Neutrophil (primary cell): ENCODE results near the gene EDDM13.

Experiments
- H3K27ac ChIP-seq: fragments of 200-600 bp; sonication (generic); 2 replicates; pipeline ENCODE4 v1.5.1; 2016; ENCODE audit warnings: mild to moderate bottlenecking, moderate library complexity
- H3K27me3 ChIP-seq: fragments of 200-600 bp; sonication (generic); 2 replicates; pipeline ENCODE4 v1.6.0; 2016; ENCODE audit warnings: mild to moderate bottlenecking
- H3K36me3 ChIP-seq: fragments of 200-600 bp; sonication (generic); 2 replicates; pipeline ENCODE4 v1.5.1; 2017
- H3K4me1 ChIP-seq, 2 experiments: fragments of 200-600 bp in 1 of 2; sonication (generic) in 1 of 2; 1 replicate in 1 of 2; 2 replicates in 1 of 2; pipeline versions ENCODE4 v1.5.1 to v1.6.1; 2013 to 2016; ENCODE audit warnings: low read depth in 1 of 2, low read length in 1 of 2, mild to moderate bottlenecking in 1 of 2, moderate library complexity in 1 of 2; ENCODE audit not compliant: control insufficient read depth in 1 of 2, insufficient read depth in 1 of 2
- H3K4me3 ChIP-seq, 2 experiments: fragments of 200-600 bp in 1 of 2; sonication (generic) in 1 of 2; 1 replicate in 1 of 2; 2 replicates in 1 of 2; pipeline ENCODE4 v1.5.1; 2013 to 2016; ENCODE audit warnings: low read depth in 1 of 2, low read length in 1 of 2, mild to moderate bottlenecking in 1 of 2, moderate library complexity in 1 of 2
- H3K9me3 ChIP-seq: fragments of 200-600 bp; sonication (generic); 2 replicates; pipeline ENCODE4 v1.5.1; 2016
- TF ChIP-seq, protein P1 (sequence below): fragments of 200-600 bp; sonication (generic); IDR thresholded peaks from 2 replicates; pipeline ENCODE4 v1.5.1; 2016; ENCODE audit warnings: antibody characterized with exemption

Gene EDDM13

DNA sequence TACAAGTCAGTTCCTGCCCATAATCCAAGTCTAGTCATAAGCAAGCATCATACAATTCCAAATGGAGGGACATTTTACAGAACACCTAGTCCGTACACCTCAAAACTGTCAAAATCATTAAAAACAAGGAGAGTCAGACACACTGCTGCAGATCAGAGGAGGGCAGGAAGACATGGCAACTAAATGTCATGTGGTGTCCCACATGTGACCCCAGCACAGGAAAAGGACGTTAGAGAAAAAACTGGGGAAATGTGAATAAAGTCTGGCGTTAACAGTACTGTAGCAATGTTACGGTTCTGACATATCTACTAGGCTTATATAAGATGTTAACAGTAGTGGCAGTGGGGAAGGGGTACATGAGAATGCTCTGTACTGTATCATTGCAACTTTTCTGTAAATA is 39.8 kb downstream of the EDDM13 start:
- H3K36me3 ChIP-seq = no peaks in the 10 kb centered on the region
- TF ChIP-seq, protein P1, sequence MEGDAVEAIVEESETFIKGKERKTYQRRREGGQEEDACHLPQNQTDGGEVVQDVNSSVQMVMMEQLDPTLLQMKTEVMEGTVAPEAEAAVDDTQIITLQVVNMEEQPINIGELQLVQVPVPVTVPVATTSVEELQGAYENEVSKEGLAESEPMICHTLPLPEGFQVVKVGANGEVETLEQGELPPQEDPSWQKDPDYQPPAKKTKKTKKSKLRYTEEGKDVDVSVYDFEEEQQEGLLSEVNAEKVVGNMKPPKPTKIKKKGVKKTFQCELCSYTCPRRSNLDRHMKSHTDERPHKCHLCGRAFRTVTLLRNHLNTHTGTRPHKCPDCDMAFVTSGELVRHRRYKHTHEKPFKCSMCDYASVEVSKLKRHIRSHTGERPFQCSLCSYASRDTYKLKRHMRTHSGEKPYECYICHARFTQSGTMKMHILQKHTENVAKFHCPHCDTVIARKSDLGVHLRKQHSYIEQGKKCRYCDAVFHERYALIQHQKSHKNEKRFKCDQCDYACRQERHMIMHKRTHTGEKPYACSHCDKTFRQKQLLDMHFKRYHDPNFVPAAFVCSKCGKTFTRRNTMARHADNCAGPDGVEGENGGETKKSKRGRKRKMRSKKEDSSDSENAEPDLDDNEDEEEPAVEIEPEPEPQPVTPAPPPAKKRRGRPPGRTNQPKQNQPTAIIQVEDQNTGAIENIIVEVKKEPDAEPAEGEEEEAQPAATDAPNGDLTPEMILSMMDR = no peak
- no peak overlapping the region for H3K27ac ChIP-seq
- no peaks in the 10 kb centered on the region for H3K27me3 ChIP-seq
- peaks cover 33 to 35% of the 10 kb centered on the region in 2 experiments for H3K4me1 ChIP-seq
- no peak overlapping the region for H3K4me3 ChIP-seq
- no peaks in the 10 kb centered on the region for H3K9me3 ChIP-seq

DNA sequence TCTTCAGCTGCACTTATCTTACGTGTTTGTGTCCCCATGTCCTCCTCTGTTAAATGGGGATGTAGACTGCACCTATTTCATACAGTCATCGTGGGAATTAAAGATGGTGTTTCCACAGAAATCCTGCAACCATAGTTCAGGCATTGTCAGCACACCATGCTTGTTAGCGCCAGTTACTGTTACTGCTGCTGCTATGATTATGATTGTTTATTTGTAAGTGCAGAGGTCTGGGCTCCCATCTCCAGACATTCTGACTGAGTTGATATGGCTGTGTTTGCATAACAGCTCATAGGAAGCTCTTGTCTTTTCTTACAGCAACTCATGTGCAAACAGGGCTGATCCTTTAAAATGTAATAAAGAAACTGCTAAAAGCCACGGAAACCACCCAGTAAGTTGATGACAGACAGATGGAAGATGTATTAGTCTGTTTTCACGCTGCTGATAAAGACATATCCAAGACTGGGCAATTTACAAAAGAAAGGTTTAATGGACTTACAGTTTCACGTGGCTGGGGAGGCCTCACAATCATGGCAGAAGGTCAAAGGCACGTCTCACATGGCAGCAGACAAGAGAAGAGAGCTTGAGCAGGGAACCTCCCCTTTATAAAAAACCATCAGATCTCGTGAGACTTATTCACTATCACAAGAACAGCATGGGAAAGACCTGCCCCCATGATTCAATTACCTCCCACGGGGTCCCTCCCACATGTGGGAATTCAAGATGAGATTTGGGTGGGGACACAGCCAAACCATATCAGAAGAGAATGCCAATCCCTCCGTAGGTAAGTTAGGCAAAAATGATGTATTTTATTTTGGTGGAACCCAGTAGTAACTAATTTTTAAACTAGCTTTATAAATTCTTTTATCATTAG is 40.5 kb downstream of the EDDM13 start:
- Histone ChIP-seq H3K9me3 (no peaks in the 10 kb centered on the region), H3K36me3 (no peaks in the 10 kb centered on the region), H3K27ac (no peak overlapping the region), H3K4me3 (no peak overlapping the region), H3K27me3 (no peaks in the 10 kb centered on the region), H3K4me1 (peaks cover 35 to 40% of the 10 kb centered on the region in 2 experiments)
- TF ChIP-seq, protein P1 = no peak

DNA sequence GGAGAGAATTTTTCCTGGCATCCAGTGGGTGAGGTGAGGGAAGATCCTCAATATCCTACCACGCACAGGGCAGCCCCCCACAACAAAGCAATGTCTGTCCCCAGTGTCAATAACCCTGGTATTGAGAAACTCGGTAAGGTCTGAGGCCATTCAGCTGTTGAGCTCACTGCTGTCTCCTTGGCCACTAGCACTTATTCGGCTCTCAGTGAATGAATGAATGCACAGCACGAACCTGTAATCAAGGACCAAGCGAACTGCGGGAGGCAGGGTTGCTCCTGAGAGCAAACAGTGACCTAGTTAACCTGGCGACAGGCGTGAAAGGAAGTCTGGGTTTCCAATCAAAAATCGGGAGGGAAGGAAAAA is 41.5 kb downstream of the EDDM13 start:
- TF ChIP-seq, protein P1 = no peak
- Histone ChIP-seq H3K9me3 (no peaks in the 10 kb centered on the region), H3K27ac (peak overlapping the region; percentile 97), H3K4me1 (peaks cover 40 to 45% of the 10 kb centered on the region in 2 experiments), H3K36me3 (no peaks in the 10 kb centered on the region), H3K27me3 (no peaks in the 10 kb centered on the region), H3K4me3 (peak overlapping the region; percentile 83 to 91)

DNA sequence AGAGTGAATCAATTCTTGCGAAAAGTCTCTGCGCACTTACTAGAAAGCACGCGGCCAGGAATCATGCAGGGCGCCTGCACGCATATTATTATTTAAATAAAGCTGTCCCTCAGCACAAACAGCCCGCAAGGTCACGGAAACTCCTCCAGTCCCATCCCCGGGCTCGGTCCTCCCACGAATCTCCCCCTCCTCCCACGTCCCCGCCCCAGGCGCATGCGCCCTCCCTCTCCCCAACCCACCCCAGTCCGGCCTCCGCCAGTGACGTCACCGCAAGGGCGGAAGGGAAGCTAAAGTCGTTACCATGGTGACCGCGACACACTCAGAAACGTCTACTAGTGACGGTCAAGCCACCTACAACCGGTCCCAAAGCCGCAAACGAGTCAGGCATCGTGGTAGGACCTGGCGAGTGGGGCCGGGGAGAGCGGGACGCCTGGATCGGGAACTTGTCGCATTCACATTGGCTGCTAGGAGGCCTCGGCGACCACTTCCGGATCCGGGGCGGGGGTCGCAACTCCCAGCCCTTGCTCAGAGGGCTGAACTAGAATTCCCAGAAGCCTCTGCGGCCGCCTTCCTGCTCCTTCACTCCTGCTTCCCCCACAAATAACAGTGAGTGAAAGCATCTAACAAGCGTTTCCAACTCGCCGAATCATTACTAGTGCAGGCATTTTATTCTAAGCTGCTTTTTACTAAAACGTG is 42.0 kb downstream of the EDDM13 start, which contains the start of gene ZSCAN5A:
TSS of gene ZSCAN5A (minus strand) at position 459 of the 696 bp plus-strand sequence. CDS start 89,793 bp downstream, outside the sequence.
- TF ChIP-seq, protein P1 = no peak
- H3K27me3 ChIP-seq = no peaks in the 10 kb centered on the region
- no peaks in the 10 kb centered on the region for H3K36me3 ChIP-seq
- peak within 1 kb of the TSS; percentile 97 for H3K27ac ChIP-seq
- peaks cover 42 to 50% of the 10 kb centered on the region in 2 experiments for H3K4me1 ChIP-seq
- H3K4me3 ChIP-seq = peak within 1 kb of the TSS; percentile 83 to 91
- H3K9me3 ChIP-seq = no peaks in the 10 kb centered on the region

DNA sequence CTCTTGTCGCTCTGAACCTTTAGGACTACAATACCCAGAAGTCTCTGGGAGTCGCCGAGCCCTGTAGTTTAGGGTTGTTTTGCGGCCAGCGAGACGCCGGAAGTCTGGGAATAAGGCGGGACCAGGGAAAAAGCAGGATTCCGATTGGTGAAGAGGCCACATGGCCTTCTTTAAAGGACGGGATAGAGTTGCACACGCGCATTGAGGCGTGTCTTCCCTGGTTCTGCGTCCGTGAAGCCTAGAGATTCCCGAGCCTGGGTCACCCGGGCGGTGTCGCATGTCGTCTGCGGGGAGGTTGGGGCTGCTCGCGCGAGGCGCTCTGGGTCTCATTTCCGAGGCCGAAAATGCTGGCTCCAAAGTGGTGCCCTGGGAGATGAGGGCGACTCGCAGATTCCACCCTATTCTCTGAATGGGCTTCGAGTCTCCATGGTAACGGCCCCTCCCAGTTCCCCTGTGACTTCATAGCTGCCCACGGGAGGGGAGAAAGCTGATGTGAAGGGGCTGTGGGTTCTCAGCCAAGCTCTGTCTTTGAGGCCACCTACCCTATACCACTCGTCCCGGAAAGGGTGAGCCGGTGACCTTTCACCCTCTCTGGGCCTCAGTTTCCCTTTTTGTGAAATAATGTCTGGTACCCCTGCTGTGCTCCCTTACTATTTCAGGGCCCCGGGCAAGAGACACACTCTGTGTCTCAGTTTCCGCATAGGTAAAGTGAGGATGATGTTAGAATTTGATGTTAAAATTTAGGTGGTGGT is 42.7 kb downstream of the EDDM13 start:
- Histone ChIP-seq H3K36me3 (no peaks in the 10 kb centered on the region), H3K27ac (peak overlapping the region; percentile 97), H3K27me3 (no peaks in the 10 kb centered on the region), H3K4me3 (peak overlapping the region; percentile 83 to 91), H3K9me3 (no peaks in the 10 kb centered on the region), H3K4me1 (peaks cover 50 to 57% of the 10 kb centered on the region in 2 experiments)
- TF ChIP-seq, protein P1 = no peak
